Testis (tissue), 2 donors: ENCODE measurements around the gene CLIP3.

Experiments used
- POLR2A ChIP-seq: fragments of 450-650 bp; IDR thresholded peaks from one replicate; pipeline ENCODE4 v1.6.1; 2017; ENCODE audit warnings: antibody characterized with exemption, mild to moderate bottlenecking, moderate library complexity
- TF ChIP-seq, protein P1 (sequence below), 3 experiments: fragments of 450-650 bp in 2 of 3; fragments of 200-600 bp in 1 of 3; sonication (generic) in 1 of 3; IDR thresholded peaks; one replicate each; pipeline ENCODE4 v1.5.1; 2016 to 2019; ENCODE audit warnings: antibody characterized with exemption in 3 of 3, mild to moderate bottlenecking in 2 of 3, moderate library complexity in 1 of 3

DNA sequence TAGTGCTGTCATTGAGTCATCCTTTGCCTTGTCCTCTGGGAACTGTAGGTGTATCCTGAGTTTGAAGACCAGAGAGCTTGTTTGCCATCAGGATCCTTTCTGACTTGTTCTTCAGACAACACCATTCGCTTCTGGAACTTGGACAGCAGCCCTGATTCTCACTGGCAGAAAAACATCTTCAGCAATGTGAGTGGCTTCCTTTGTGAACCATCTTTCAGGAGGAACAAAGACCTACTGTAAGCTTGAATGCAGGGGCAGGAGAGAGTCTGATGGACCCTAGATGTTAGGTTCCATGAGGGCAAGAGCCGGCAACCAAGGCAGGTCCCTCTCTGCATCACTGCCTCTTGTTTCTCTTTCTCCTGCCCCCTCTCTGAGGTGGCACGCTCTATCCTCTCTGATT, 48.7 kb upstream of the CLIP3 start:
- TF ChIP-seq, protein P1, sequence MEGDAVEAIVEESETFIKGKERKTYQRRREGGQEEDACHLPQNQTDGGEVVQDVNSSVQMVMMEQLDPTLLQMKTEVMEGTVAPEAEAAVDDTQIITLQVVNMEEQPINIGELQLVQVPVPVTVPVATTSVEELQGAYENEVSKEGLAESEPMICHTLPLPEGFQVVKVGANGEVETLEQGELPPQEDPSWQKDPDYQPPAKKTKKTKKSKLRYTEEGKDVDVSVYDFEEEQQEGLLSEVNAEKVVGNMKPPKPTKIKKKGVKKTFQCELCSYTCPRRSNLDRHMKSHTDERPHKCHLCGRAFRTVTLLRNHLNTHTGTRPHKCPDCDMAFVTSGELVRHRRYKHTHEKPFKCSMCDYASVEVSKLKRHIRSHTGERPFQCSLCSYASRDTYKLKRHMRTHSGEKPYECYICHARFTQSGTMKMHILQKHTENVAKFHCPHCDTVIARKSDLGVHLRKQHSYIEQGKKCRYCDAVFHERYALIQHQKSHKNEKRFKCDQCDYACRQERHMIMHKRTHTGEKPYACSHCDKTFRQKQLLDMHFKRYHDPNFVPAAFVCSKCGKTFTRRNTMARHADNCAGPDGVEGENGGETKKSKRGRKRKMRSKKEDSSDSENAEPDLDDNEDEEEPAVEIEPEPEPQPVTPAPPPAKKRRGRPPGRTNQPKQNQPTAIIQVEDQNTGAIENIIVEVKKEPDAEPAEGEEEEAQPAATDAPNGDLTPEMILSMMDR (IDR thresholded peaks at IDR 0.05): no peak
- no peak for TF ChIP-seq POLR2A
